HepG2 (cell line): ENCODE results near the gene RNF114. TPM values are rescaled to one million over a fixed set of nuclear protein-coding genes. Genes with fewer than 3 reads are reported as not detected.

Source experiments
- MTF2 ChIP-seq: sonication (generic); formaldehyde crosslinking; IDR thresholded peaks from 2 replicates; pipeline ENCODE4 v1.5.0; 2020; ENCODE audit warnings: missing genetic modification reagents, borderline replicate concordance
- NFYB ChIP-seq: sonication (generic); formaldehyde crosslinking; IDR thresholded peaks from 2 replicates; pipeline ENCODE4 v1.4.0; 2020; ENCODE audit warnings: missing genetic modification reagents
- NPAS2 ChIP-seq: sonication (generic); formaldehyde crosslinking; IDR thresholded peaks from 2 replicates; pipeline ENCODE4 v1.8.0; 2022; ENCODE audit warnings: mild to moderate bottlenecking, missing genetic modification reagents, borderline replicate concordance
- SRF ChIP-seq: IDR thresholded peaks from 2 replicates; pipeline ENCODE4 v1.6.1; 2011; ENCODE audit warnings: mild to moderate bottlenecking, low read depth, low read length, moderate library complexity
- ZFYVE20 ChIP-seq: sonication (generic); formaldehyde crosslinking; IDR thresholded peaks from 2 replicates; pipeline ENCODE4 v1.8.0; 2023; ENCODE audit warnings: low read depth, mild to moderate bottlenecking, moderate library complexity, missing genetic modification reagents, borderline replicate concordance
- ZNF614 ChIP-seq: IDR thresholded peaks from 2 replicates; pipeline ENCODE4 v1.6.1; 2018; ENCODE audit warnings: missing biosample characterization, missing genetic modification reagents, inconsistent platforms, borderline replicate concordance
- ZSCAN31 ChIP-seq: sonication (generic); formaldehyde crosslinking; IDR thresholded peaks from 2 replicates; pipeline ENCODE4 v1.5.0; 2020; ENCODE audit warnings: low read depth, mild to moderate bottlenecking, missing genetic modification reagents
- polyA plus RNA-seq, 8 experiments: library from polyadenylated mRNA; depleted of rRNA in 3 of 8; stranded (reverse) in 7 of 8; unstranded in 1 of 8; fragments of >200 nt; fragmentation: Illumina TruSeq in 4 of 8; extraction: Trizol in 4 of 8; gene quantifications; 2 replicates each; pipeline versions ENCODE4 v1.2.1 to v1.2.3, GENCODE V29; 2011 to 2016; ENCODE audit warnings: low read depth in 4 of 8, missing spikeins in 1 of 8, mixed read lengths in 1 of 8; ENCODE audit not compliant: insufficient read depth in 1 of 8
- total RNA-seq, 5 experiments: library from RNA; depleted of rRNA; stranded (reverse); fragments of >200 nt; fragmentation: Illumina TruSeq; extraction: Trizol; gene quantifications; 2 replicates each; pipeline ENCODE4 v1.2.3, GENCODE V29; 2016; ENCODE audit warnings: low read depth in 1 of 5
- TF ChIP-seq, protein P1 (sequence below): sonication (generic); formaldehyde crosslinking; IDR thresholded peaks from 2 replicates; pipeline ENCODE4 v1.8.1; 2023; ENCODE audit warnings: mild to moderate bottlenecking, missing genetic modification reagents
- TF ChIP-seq, protein P2 (sequence below): IDR thresholded peaks from 2 replicates; pipeline ENCODE4 v1.6.1; 2016; ENCODE audit warnings: missing compliant biosample characterization, missing genetic modification reagents, borderline replicate concordance
- TF ChIP-seq, protein P3 (sequence below): sonication (generic); formaldehyde crosslinking; IDR thresholded peaks from 2 replicates; pipeline ENCODE4 v1.5.0; 2020; ENCODE audit warnings: missing genetic modification reagents, mild to moderate bottlenecking, borderline replicate concordance
- TF ChIP-seq, protein P4 (sequence below): sonication (generic); formaldehyde crosslinking; IDR thresholded peaks from 2 replicates; pipeline ENCODE4 v1.8.1; 2023; ENCODE audit warnings: mild to moderate bottlenecking, missing genetic modification reagents, borderline replicate concordance
- TF ChIP-seq, protein P5 (sequence below): sonication (generic); formaldehyde crosslinking; IDR thresholded peaks from 2 replicates; pipeline ENCODE4 v1.9.0; 2021; ENCODE audit warnings: missing genetic modification reagents, borderline replicate concordance
- TF ChIP-seq, protein P6 (sequence below): sonication (generic); formaldehyde crosslinking; IDR thresholded peaks from 2 replicates; pipeline ENCODE4 v1.5.0; 2020; ENCODE audit warnings: missing genetic modification reagents
- TF ChIP-seq, protein P7 (sequence below): sonication (generic); formaldehyde crosslinking; IDR thresholded peaks from 2 replicates; pipeline ENCODE4 v1.4.0; 2020; ENCODE audit warnings: missing genetic modification reagents

The RNF114 gene
- total and polyA plus RNA-seq, 2 of the 13 experiments (the other 11 are each of a cell fraction or from before 2014, with no cell fraction given) = 119 to 126 TPM

DNA sequence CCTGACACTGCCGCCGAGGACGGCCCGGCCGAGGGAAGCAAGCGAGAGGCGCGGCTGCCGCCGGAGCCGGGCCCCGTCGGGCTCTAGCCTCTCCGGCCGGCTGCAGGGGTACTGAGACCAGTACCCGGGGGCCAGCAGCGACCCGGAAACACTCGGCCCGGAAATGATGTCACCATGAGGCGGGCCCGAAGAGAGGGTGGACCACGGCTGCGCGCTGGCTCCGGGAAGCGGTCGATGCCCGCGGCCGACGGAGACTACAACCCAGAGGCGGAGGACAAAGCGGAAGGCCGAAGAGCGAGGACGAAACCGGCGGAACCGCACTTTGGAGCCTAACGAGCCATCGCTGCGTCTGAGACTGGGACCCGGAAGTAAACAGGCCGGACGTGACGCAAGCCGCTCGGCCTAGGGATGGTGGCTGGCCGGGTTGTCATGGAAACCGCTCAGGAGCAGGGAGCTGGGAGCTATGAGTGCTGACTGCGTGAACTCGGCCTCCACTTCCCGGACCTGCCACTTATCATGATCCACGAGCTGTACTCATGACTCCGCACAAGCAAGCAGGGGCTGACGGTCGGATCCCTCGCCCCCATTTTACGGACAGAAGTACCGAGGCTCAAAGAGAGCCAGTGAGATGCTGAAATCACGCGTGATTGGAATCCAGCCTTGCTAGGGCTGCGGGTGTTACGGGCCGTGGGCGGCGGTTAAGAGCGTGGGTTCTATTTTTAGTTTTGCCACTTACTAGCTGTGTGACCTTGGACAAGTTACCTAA, 20.6 kb upstream of the RNF114 start, which contains the start of gene SPATA2 (continued):
- TF ChIP-seq SRF = no peak
- peak; percentile 93; the same call in 1 of the 2 replicates for TF ChIP-seq ZSCAN31 (CRISPR knock-in tag)
- TF ChIP-seq, protein P1, sequence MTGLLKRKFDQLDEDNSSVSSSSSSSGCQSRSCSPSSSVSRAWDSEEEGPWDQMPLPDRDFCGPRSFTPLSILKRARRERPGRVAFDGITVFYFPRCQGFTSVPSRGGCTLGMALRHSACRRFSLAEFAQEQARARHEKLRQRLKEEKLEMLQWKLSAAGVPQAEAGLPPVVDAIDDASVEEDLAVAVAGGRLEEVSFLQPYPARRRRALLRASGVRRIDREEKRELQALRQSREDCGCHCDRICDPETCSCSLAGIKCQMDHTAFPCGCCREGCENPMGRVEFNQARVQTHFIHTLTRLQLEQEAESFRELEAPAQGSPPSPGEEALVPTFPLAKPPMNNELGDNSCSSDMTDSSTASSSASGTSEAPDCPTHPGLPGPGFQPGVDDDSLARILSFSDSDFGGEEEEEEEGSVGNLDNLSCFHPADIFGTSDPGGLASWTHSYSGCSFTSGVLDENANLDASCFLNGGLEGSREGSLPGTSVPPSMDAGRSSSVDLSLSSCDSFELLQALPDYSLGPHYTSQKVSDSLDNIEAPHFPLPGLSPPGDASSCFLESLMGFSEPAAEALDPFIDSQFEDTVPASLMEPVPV (CRISPR knock-in tag) = no peak; the same call in 1 of the 2 replicates
- TF ChIP-seq, protein P2, sequence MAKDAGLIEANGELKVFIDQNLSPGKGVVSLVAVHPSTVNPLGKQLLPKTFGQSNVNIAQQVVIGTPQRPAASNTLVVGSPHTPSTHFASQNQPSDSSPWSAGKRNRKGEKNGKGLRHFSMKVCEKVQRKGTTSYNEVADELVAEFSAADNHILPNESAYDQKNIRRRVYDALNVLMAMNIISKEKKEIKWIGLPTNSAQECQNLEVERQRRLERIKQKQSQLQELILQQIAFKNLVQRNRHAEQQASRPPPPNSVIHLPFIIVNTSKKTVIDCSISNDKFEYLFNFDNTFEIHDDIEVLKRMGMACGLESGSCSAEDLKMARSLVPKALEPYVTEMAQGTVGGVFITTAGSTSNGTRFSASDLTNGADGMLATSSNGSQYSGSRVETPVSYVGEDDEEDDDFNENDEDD (CRISPR knock-in tag) = peak; percentile 41
- TF ChIP-seq, protein P3, sequence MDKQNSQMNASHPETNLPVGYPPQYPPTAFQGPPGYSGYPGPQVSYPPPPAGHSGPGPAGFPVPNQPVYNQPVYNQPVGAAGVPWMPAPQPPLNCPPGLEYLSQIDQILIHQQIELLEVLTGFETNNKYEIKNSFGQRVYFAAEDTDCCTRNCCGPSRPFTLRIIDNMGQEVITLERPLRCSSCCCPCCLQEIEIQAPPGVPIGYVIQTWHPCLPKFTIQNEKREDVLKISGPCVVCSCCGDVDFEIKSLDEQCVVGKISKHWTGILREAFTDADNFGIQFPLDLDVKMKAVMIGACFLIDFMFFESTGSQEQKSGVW (CRISPR knock-in tag) = no peak
- TF ChIP-seq MTF2 = peak; percentile 99
- TF ChIP-seq, protein P4, sequence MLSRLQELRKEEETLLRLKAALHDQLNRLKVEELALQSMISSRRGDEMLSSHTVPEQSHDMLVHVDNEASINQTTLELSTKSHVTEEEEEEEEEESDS (CRISPR knock-in tag) = peak; percentile 94; the same call in 1 of the 2 replicates
- no peak for TF ChIP-seq NPAS2 (CRISPR knock-in tag)
- TF ChIP-seq ZNF614 (CRISPR knock-in tag) = no peak; the same call in 1 of the 2 replicates
- TF ChIP-seq NFYB (CRISPR knock-in tag) = no peak; the same call in 1 of the 2 replicates
- TF ChIP-seq, protein P5, sequence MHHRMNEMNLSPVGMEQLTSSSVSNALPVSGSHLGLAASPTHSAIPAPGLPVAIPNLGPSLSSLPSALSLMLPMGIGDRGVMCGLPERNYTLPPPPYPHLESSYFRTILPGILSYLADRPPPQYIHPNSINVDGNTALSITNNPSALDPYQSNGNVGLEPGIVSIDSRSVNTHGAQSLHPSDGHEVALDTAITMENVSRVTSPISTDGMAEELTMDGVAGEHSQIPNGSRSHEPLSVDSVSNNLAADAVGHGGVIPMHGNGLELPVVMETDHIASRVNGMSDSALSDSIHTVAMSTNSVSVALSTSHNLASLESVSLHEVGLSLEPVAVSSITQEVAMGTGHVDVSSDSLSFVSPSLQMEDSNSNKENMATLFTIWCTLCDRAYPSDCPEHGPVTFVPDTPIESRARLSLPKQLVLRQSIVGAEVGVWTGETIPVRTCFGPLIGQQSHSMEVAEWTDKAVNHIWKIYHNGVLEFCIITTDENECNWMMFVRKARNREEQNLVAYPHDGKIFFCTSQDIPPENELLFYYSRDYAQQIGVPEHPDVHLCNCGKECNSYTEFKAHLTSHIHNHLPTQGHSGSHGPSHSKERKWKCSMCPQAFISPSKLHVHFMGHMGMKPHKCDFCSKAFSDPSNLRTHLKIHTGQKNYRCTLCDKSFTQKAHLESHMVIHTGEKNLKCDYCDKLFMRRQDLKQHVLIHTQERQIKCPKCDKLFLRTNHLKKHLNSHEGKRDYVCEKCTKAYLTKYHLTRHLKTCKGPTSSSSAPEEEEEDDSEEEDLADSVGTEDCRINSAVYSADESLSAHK (CRISPR knock-in tag) = no peak
- TF ChIP-seq ZFYVE20 (CRISPR knock-in tag) = no peak
- TF ChIP-seq, protein P6, sequence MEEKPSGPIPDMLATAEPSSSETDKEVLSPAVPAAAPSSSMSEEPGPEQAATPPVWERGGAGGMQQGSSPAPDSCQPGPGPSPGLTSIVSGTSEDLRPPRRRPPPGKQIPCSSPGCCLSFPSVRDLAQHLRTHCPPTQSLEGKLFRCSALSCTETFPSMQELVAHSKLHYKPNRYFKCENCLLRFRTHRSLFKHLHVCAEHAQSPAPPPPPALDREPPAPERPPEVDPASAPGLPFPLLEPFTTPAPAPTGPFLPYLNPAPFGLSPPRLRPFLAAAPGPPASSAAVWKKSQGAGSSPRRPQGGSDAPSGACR (CRISPR knock-in tag) = peak; percentile 99
- TF ChIP-seq, protein P7, sequence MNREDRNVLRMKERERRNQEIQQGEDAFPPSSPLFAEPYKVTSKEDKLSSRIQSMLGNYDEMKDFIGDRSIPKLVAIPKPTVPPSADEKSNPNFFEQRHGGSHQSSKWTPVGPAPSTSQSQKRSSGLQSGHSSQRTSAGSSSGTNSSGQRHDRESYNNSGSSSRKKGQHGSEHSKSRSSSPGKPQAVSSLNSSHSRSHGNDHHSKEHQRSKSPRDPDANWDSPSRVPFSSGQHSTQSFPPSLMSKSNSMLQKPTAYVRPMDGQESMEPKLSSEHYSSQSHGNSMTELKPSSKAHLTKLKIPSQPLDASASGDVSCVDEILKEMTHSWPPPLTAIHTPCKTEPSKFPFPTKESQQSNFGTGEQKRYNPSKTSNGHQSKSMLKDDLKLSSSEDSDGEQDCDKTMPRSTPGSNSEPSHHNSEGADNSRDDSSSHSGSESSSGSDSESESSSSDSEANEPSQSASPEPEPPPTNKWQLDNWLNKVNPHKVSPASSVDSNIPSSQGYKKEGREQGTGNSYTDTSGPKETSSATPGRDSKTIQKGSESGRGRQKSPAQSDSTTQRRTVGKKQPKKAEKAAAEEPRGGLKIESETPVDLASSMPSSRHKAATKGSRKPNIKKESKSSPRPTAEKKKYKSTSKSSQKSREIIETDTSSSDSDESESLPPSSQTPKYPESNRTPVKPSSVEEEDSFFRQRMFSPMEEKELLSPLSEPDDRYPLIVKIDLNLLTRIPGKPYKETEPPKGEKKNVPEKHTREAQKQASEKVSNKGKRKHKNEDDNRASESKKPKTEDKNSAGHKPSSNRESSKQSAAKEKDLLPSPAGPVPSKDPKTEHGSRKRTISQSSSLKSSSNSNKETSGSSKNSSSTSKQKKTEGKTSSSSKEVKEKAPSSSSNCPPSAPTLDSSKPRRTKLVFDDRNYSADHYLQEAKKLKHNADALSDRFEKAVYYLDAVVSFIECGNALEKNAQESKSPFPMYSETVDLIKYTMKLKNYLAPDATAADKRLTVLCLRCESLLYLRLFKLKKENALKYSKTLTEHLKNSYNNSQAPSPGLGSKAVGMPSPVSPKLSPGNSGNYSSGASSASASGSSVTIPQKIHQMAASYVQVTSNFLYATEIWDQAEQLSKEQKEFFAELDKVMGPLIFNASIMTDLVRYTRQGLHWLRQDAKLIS (CRISPR knock-in tag) = 0 out of 2 replicates have a peak, but pooled peaks have one; percentile 31
